ENCODE data around the gene GADL1.

DNA sequence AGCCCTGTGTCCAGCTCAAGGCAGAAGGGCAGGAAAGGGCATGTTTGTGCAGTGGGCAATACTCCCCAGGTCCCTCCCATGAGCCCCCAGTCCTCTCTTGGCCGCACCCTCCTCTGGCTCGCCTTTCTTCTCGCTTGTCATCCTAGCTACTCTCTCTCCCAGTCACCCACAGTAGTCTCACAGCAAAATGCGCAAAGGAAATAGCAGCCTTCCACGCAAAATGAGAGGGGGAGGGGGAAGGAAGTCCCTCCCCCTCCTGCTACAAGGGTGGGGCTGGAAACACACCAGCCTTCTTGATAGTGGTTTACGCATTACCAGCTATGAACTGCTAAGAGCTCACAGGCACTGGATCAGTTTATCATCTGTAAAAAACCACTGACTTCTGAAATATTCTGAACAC, 83.8 kb downstream of the GADL1 start:
- TF ChIP-seq CTCF (IDR thresholded peaks at IDR 0.05), result no peak
- TF ChIP-seq POLR2A (IDR thresholded peaks at IDR 0.05), result no peak

Measured in adrenal gland (tissue), 5 donors.